ENCODE results near the gene FAM114A1. TPM values are rescaled to one million over a fixed set of nuclear protein-coding genes. Genes with fewer than 3 reads are reported as not detected.
"Not testable (repeated sequence)": the region's sequence is repeated elsewhere in the genome, so short reads cannot be mapped to it uniquely, and the experiment has no call there.

Gene FAM114A1
- total RNA-seq, 1 donor from 2014 or later: 25.3 TPM

- ATAC-seq: no peak
- intact Hi-C loops (cut with DNase I): no loop called here
- no peak for DNase-seq (ENCODE audit: missing footprints)
Observed at GRCh38 chr4:38982361-38983095, 114.9 kb downstream of the FAM114A1 start.

DNA sequence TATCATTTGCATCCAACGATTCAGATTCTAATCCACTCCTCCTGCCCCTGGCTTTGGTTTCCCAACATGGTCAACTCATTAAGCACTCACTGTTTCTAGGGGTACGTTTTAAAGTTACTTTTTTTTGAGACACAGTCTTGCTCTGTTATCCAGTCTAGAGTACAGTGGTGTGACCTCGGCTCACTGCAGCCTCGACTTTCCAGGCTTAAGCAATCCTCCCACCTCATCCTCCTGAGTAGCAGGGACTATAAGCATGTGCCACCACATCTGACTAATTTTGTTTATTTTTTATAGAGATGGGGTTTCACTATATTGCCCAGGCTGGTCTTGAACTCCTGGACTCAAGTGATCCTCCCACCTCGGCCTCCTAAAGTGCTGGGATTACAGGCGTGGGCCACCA, 115.7 kb downstream of the FAM114A1 start:
- DNase-seq (ENCODE audit: missing footprints): no peak
- intact Hi-C loops (cut with DNase I): no loop called here
- ATAC-seq: no peak

DNA sequence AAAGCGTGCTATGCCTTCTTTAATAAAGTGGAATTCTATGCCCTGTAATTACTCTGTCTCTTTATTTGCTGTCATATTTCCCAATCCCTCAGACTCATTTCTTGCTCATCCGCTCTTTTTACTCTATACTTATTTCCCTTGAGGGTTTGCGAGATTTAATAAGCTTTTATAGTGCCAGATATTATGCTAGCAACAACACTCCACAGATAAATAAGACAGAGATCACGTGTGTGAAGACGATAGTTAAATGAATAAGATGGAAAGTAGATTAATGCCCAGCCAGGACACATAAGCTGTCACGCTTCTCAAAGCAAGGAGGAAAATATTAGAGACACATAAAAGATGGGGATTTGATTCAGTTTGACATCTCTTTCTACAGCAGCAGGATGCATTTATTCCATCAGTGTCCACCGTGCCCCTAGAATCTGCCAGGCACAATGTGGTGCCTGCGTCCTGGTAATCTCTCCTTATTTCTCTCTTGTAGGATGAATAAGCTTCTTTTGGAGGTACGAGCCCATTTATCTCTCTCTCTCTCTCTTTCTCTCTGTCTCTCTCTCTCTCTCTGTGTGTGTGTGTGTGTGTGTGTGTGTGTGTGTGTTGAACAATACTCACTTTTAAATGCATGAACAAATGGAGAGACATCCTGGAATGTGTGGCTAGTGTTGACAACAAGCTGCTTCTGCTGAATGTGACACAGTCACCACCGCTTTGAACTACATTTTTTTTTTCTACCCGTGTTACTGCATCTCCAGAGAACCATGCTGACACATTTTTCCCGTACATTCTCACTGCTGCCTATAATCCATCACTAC, 116.4 kb downstream of the FAM114A1 start:
- ATAC-seq: no peak
- intact Hi-C loops (cut with DNase I): no loop called here
- DNase-seq (ENCODE audit: missing footprints): no peak

DNA sequence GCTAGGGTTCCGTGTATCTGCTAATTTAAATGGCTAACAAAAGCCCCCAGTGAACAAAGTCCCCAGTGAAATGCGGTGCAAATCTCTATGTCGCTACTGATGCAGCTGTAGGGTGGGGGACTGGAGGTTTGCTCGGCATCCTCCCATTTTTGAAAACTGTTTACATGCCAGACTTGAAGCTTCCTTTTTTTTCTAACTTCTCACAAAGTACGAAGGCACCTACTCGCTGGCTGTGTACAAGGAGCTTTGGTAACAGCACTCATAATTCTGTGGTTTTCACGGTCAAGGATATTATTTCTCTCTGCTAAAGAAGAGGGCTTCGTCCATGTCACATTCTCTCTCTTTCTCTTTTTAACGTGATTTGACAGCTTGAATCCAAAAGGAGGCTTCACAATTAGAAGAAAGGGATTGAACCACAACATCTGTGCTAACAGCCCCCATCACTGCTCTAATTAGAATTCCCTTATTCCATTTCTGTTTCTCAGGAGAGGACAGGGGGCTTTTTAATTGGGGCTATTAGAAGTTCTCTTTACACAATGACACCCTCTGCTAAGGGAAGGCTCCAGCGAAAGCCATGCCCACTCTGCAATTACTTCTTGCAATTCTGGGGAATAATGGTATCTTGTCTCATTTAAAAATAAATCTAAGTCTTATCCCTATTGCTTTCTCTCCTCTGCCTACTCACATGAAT, 117.9 kb downstream of the FAM114A1 start:
- ATAC-seq (no peak), DNase-seq (ENCODE audit: missing footprints) (no peak)
- intact Hi-C loops (cut with DNase I): no loop called here

GRCh38 chr4:38987491-38987890, 119.9 kb downstream of the FAM114A1 start:
- ATAC-seq: no peak
- DNase-seq (ENCODE audit: missing footprints): no peak
- intact Hi-C loops (cut with DNase I): no loop called here

DNA sequence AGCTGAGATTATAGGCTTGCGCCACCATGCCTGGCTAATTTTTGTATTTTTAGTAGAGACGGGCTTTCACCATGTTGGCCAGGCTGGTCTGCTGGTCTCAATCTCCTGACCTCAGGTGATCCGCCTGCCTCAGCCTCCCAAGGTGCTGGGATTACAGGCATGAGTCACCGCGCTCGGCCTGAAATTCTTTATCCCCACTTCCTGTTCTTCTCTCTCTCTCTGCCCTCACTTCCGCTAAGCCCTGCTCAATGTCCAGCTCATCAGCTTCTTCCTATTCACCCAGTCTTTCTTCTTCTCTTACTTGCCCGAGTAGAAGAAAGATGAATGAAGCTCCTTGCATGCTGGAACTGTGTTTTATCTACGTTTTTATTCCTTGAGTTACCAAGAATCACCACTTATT, 120.7 kb downstream of the FAM114A1 start:
- DNase-seq (ENCODE audit: missing footprints); ATAC-seq; intact Hi-C loops (cut with DNase I): not testable (repeated sequence)

DNA sequence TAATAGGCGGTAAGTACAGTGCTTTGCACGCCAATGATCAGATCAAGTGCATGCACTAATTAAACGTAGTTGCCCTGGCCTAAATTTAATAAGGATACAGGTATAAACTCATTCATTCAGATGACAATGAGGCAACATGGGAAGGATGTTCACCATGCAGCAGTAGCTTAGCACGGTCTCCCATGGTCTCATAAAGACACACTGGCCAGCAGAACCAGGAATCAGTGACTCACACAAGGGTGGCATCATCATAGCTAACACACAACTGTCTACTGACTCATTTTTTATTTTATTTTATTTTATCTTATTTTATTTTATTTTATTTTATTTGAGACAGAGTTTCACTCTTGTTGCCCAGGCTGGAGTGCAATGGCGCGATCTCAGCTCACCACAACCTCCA, 121.9 kb downstream of the FAM114A1 start:
- DNase-seq (ENCODE audit: missing footprints): no peak
- ATAC-seq: no peak
- intact Hi-C loops (cut with DNase I): no loop called here

- intact Hi-C loops (cut with DNase I): no loop called here
- ATAC-seq: no peak
Observed at GRCh38 chr4:38990241-38990640, 122.6 kb downstream of the FAM114A1 start.

DNA sequence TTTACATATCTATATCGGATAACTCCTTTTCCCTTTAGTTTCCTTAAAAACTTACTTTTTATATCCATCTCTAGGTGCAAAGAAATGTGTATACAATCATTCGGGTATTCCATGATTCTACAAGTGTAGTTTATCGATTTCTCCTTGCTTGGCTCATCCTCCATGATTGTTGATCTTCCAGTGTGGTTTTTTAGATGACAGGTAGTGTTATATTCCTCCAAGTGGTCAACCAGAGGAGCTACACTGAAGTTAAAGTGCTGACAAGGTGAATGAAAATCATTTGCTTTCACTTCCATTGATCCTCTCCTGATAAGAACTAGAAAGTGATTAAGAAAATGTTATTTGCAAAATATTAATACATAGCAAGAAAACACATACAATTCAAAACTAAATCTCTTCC, 126.1 kb downstream of the FAM114A1 start:
- intact Hi-C loops (cut with DNase I): no loop called here
- DNase-seq (ENCODE audit: missing footprints) (no peak), ATAC-seq (no peak)

More at GRCh38 chr4:38990241-38990640, 122.6 kb downstream of the FAM114A1 start:
- DNase-seq (ENCODE audit: missing footprints): no peak

- DNase-seq (ENCODE audit: missing footprints) (no peak), ATAC-seq (no peak)
- intact Hi-C loops (cut with DNase I): no loop called here
Observed at GRCh38 chr4:38994135-38994534, 126.5 kb downstream of the FAM114A1 start.

Small RNAs within 50 kb of the gene (microRNA-seq; reads per million reads assigned to microRNA genes)
- gene MIR574: 172 reads per million, percentile 58 among the genes with 10 or more reads in this experiment

Other genes with a start within 250 kb of the FAM114A1 start
- gene KLF3, start 203.6 kb upstream of the FAM114A1 start, total RNA-seq: 18.9 TPM
- not detected for gene TLR10, start 84.8 kb upstream of the FAM114A1 start, total RNA-seq
- gene TLR1, start 63.0 kb upstream of the FAM114A1 start, total RNA-seq: 4.3 TPM
- 1.5 TPM for gene TLR6, start 11.0 kb upstream of the FAM114A1 start, total RNA-seq
- gene TMEM156, start 164.6 kb downstream of the FAM114A1 start, total RNA-seq: not detected
- gene KLHL5, start 194.4 kb downstream of the FAM114A1 start, total RNA-seq: 15.4 TPM